Natural killer cell (primary cell): Measurements from ENCODE around the gene LARP1. TPM values are rescaled to one million over a fixed set of nuclear protein-coding genes. Genes with fewer than 3 reads are reported as not detected.

Experiments
- ATAC-seq, 3 donors: fragments of 150-1000 bp in 2 of 3; fragments of 200-7000 bp in 1 of 3; cut with Tn5 transposase; 1 replicate in 1 of 3; 2 replicates in 2 of 3; pipeline ENCODE4 v1.10.0; 2021; ENCODE audit warnings: mild to moderate bottlenecking in 2 of 3, moderate library complexity in 2 of 3
- DNase-seq, 2 donors: peaks; one replicate each; pipeline versions ENCODE4 v3.0.0 to v3.0.0-alpha.2; 2013 to 2021; ENCODE audit warnings: mixed read lengths in 1 of 2
- H3K27ac ChIP-seq: one replicate; pipeline ENCODE4 v1.5.1; 2013; ENCODE audit warnings: mild to moderate bottlenecking, low read length
- H3K27me3 ChIP-seq: one replicate; pipeline ENCODE4 v1.6.1; 2013; ENCODE audit warnings: low read length; ENCODE audit not compliant: control insufficient read depth, insufficient read depth
- H3K36me3 ChIP-seq: one replicate; pipeline ENCODE4 v1.6.1; 2013; ENCODE audit warnings: low read length; ENCODE audit not compliant: control insufficient read depth, insufficient read depth
- H3K4me1 ChIP-seq: one replicate; pipeline ENCODE4 v1.6.1; 2013; ENCODE audit warnings: low read length; ENCODE audit not compliant: control insufficient read depth, insufficient read depth
- H3K4me3 ChIP-seq: one replicate; pipeline ENCODE4 v1.5.1; 2013; ENCODE audit warnings: low read length
- H3K9me3 ChIP-seq: one replicate; pipeline ENCODE4 v1.6.1; 2013; ENCODE audit warnings: low read length; ENCODE audit not compliant: control insufficient read depth, insufficient read depth
- H3K27ac Mint-ChIP-seq, 2 donors: one replicate each; pipeline ENCODE4 v1.8.0; 2022; ENCODE audit warnings: mild to moderate bottlenecking in 2 of 2, mixed read lengths in 2 of 2, moderate library complexity in 1 of 2
- H3K27me3 Mint-ChIP-seq, 2 donors: one replicate each; pipeline ENCODE4 v1.8.0; 2022; ENCODE audit warnings: low read depth in 2 of 2, mixed read lengths in 2 of 2
- H3K36me3 Mint-ChIP-seq: one replicate; pipeline ENCODE4 v1.8.0; 2022; ENCODE audit warnings: mixed read lengths
- H3K4me1 Mint-ChIP-seq, 2 donors: one replicate each; pipeline ENCODE4 v1.8.0; 2022; ENCODE audit warnings: mixed read lengths in 2 of 2
- H3K4me3 Mint-ChIP-seq: one replicate; pipeline ENCODE4 v1.8.0; 2022; ENCODE audit warnings: mild to moderate bottlenecking, moderate library complexity, mixed read lengths
- H3K9me3 Mint-ChIP-seq, 2 donors: one replicate each; pipeline ENCODE4 v1.8.0; 2022; ENCODE audit warnings: mixed read lengths in 2 of 2
- WGBS: methylation state at CpG from one replicate; pipeline ENCODE4 v1.1.7; 2013; ENCODE audit warnings: missing lambda C conversion rate; ENCODE audit not compliant: insufficient coverage; 5-methylcytosine and 5-hydroxymethylcytosine counted together
- intact Hi-C: fragments of 100-400 bp; cut with micrococcal nuclease; formaldehyde crosslinking; loops from one replicate; pipeline ENCODE4 v1.14.2; 2022
- total RNA-seq, 4 donors: library from RNA; stranded (reverse); fragments of 120-200 nt in 1 of 4; gene quantifications; one replicate each; pipeline versions ENCODE4 v1.2.3 to v1.2.4, GENCODE V29; 2013 to 2022
- TF ChIP-seq, protein P1 (sequence below): fragments of 200-600 bp; IDR thresholded peaks from one replicate; pipeline ENCODE4 v1.8.0; 2022; ENCODE audit warnings: antibody characterized with exemption

Gene LARP1
- total RNA-seq, 3 donors from 2014 or later (not counting 1 experiment from before 2014, with no cell fraction given): 103 to 117 (median 112) TPM

DNA sequence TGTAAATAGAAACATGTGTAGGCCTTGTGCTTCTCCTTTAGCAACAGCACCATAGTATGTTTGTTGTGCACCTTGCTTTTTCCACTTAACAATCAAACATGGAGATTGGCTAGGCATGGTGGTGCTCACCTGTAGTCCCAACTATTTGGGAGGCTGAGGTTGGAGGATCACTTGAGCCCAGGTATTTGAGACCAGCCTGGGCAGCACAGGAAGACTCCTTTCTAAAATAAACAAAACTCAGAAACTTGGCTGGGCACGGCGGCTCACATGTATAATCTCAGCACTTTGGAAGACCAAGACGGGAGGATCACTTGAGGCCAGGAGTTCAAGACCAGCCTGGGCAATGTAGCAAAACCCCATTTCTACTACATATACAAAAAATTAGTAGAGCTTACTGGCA, 96.2 kb downstream of the LARP1 start:
- WGBS: 97% methylated on average over 3 of the region's 3 CpGs
- TF ChIP-seq, protein P1, sequence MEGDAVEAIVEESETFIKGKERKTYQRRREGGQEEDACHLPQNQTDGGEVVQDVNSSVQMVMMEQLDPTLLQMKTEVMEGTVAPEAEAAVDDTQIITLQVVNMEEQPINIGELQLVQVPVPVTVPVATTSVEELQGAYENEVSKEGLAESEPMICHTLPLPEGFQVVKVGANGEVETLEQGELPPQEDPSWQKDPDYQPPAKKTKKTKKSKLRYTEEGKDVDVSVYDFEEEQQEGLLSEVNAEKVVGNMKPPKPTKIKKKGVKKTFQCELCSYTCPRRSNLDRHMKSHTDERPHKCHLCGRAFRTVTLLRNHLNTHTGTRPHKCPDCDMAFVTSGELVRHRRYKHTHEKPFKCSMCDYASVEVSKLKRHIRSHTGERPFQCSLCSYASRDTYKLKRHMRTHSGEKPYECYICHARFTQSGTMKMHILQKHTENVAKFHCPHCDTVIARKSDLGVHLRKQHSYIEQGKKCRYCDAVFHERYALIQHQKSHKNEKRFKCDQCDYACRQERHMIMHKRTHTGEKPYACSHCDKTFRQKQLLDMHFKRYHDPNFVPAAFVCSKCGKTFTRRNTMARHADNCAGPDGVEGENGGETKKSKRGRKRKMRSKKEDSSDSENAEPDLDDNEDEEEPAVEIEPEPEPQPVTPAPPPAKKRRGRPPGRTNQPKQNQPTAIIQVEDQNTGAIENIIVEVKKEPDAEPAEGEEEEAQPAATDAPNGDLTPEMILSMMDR: no peak
- Mint-ChIP-seq H3K4me3 (no peak overlapping the region), H3K36me3 (no peaks in the 10 kb centered on the region), H3K27me3 (no peaks in the 10 kb centered on the region), H3K9me3 (no peaks in the 10 kb centered on the region), H3K4me1 (no peaks in the 10 kb centered on the region), H3K27ac (no peak overlapping the region)
- Histone ChIP-seq H3K4me3 (no peak overlapping the region), H3K4me1 (no peaks in the 10 kb centered on the region), H3K9me3 (no peaks in the 10 kb centered on the region), H3K27me3 (no peaks in the 10 kb centered on the region), H3K36me3 (no peaks in the 10 kb centered on the region), H3K27ac (no peak overlapping the region)
- no peak for DNase-seq
- no peak for ATAC-seq
- intact Hi-C loops: no loop called here

DNA sequence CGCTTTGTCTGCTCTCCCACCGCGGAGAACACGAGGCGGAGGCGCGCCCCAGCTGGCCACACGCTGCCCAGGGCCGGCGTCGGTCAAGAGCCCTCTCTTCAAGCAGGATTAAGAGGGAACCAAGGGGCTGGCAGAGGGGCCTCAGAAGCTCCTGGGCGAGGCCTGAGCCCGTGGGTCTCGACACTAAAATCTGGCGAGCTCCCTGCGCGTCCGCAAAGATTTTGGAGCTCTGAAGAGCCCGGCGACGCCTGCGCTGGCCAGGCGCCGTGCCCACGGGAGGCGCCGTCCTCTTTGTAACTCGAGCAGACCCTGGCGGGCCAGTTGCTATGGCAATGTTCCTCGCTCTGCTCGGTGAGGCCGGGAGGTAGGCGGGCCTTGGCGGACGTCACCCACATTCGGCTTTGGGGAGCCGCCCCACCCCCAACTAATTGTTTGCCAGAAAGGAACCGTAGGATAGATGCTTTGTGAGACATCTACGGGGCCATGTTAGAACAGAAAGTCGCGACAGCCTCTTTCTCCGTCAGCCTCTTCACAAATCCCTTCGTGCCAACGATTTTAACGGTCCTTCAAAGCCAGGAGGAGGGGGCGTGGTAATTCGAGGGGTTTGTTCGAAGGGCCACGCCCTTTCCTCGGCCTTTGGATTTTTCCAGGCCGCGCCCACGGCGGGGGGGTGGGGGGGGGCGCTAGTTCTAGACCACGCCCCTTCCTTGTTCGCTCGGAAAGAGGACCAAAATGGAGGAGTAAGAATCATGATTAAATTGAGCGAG, 102.5 kb downstream of the LARP1 start:
- Histone ChIP-seq H3K36me3 (no peaks in the 10 kb centered on the region), H3K9me3 (no peaks in the 10 kb centered on the region), H3K4me1 (peaks cover 22% of the 10 kb centered on the region), H3K4me3 (peak overlapping the region; percentile 80), H3K27me3 (no peaks in the 10 kb centered on the region), H3K27ac (peak overlapping the region; percentile 98)
- Mint-ChIP-seq H3K36me3 (no peaks in the 10 kb centered on the region), H3K27me3 (no peaks in the 10 kb centered on the region), H3K27ac (peak overlapping the region; percentile 96 to 98), H3K4me3 (peak overlapping the region; percentile 94), H3K9me3 (no peaks in the 10 kb centered on the region), H3K4me1 (peaks cover 55 to 57% of the 10 kb centered on the region in 2 donors)
- intact Hi-C loops: loop anchor here (1.0 to 5.0 kb wide), 4 partner anchors 83 to 665 kb away; partner anchors contain the start of genes GALNT10, LARP1, MRPL22 and SAP30L
- TF ChIP-seq, protein P1: no peak
- peak; percentile 78 to 94 for DNase-seq
- WGBS: under 1% methylated on average over 58 of the region's 59 CpGs
- ATAC-seq: peak; percentile 53 to 75 (median 59)

DNA sequence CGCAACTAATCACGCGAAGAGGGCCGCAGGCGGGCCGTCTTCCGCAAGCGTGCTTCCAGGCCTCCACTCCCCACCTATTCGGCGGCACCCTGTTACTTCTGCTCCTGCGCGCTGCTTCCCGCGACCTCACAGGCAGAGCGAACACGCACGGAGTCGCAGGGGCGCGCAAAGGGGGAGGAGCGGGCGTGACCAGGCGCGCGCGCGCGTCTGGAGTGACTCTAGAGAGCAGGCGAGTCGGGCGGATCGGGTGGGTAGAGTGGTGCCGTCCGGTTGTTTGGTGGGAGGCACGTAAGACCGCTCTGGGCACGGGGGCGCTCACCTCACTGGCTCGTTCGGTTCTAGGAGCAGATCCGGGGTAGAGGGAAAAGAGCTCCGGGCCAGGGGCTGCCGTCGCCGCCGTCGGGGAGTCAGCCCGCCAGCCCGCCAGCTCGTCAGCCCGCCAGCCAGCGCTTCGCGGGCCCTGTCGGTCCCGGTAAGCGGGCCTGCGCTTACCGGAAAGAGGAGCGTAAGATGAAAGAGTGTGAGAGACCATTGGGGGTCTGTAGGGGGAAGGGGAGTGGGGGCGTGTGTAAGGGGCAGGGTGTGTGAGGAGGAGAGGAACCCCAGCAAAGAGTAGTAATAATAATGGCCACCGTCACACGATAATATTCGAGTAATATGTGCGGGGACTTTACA, 103.3 kb downstream of the LARP1 start, which contains the start of gene CNOT8:
Gene CNOT8, plus strand, starts transcription at position 331 of the 675 bp plus-strand sequence. CDS start 4,652 bp downstream, outside the sequence.
- Mint-ChIP-seq H3K27me3 (no peaks in the 10 kb centered on the region), H3K27ac (peak within 1 kb of the TSS; percentile 96 to 98), H3K4me3 (peak within 1 kb of the TSS; percentile 94), H3K36me3 (no peaks in the 10 kb centered on the region), H3K4me1 (peaks cover 62 to 64% of the 10 kb centered on the region in 2 donors), H3K9me3 (no peaks in the 10 kb centered on the region)
- Histone ChIP-seq H3K9me3 (no peaks in the 10 kb centered on the region), H3K27me3 (no peaks in the 10 kb centered on the region), H3K4me1 (peaks cover 26% of the 10 kb centered on the region), H3K4me3 (peak within 1 kb of the TSS; percentile 80), H3K27ac (peak within 1 kb of the TSS; percentile 98), H3K36me3 (no peaks in the 10 kb centered on the region)
- under 1% methylated on average over 65 of the region's 65 CpGs for WGBS
- DNase-seq (peak; percentile 97 to 98), ATAC-seq (peak; percentile 80 to 94 (median 82))
- TF ChIP-seq, protein P1: no peak
- intact Hi-C loops: loop anchor here (1.0 to 5.0 kb wide), 4 partner anchors 82 to 666 kb away; partner anchors contain the start of genes GALNT10, LARP1, MRPL22 and SAP30L
